Measurements from ENCODE around the gene AACS. TPM values are rescaled to one million over a fixed set of nuclear protein-coding genes. Genes with fewer than 3 reads are reported as not detected.
"Not testable (repeated sequence)": the region's sequence is repeated elsewhere in the genome, so short reads cannot be mapped to it uniquely, and the experiment has no call there.

The AACS gene
- 3.8 TPM for total RNA-seq

GRCh38 chr12:125065021-125065918 lies at the start of gene AACS:
Gene AACS, plus strand, starts transcription at chr12:125065435. Its CDS starts 150 bp downstream, at chr12:125065585.
- no peaks in the 10 kb centered on the region for H3K27me3 ChIP-seq (ENCODE audit: insufficient read depth, low read length)
- H3K9me3 ChIP-seq (ENCODE audit: low read depth, low read length) = no peaks in the 10 kb centered on the region
- H3K4me3 ChIP-seq (ENCODE audit: low read length) = peak within 1 kb of the TSS; percentile 55
- H3K4me1 ChIP-seq (ENCODE audit: insufficient read depth, low read length) = peaks cover 15% of the 10 kb centered on the region

- Histone ChIP-seq H3K27me3 (ENCODE audit: insufficient read depth, low read length) (no peaks in the 10 kb centered on the region), H3K4me3 (ENCODE audit: low read length) (no peak overlapping the region), H3K4me1 (ENCODE audit: insufficient read depth, low read length) (no peaks in the 10 kb centered on the region), H3K9me3 (ENCODE audit: low read depth, low read length) (no peaks in the 10 kb centered on the region)
These were observed 49.4 kb upstream of the AACS start for GRCh38 chr12:125015680-125016310.

GRCh38 chr12:125017801-125018200 lies 47.4 kb upstream of the AACS start:
- Histone ChIP-seq H3K4me1 (ENCODE audit: insufficient read depth, low read length) (no peaks in the 10 kb centered on the region), H3K9me3 (ENCODE audit: low read depth, low read length) (no peaks in the 10 kb centered on the region), H3K4me3 (ENCODE audit: low read length) (no peak overlapping the region), H3K27me3 (ENCODE audit: insufficient read depth, low read length) (no peaks in the 10 kb centered on the region)

- Histone ChIP-seq H3K9me3 (ENCODE audit: low read depth, low read length) (no peaks in the 10 kb centered on the region), H3K27me3 (ENCODE audit: insufficient read depth, low read length) (no peaks in the 10 kb centered on the region), H3K4me1 (ENCODE audit: insufficient read depth, low read length) (no peaks in the 10 kb centered on the region), H3K4me3 (ENCODE audit: low read length) (no peak overlapping the region)
These were observed 46.9 kb upstream of the AACS start for GRCh38 chr12:125018356-125018755.

- H3K27me3 ChIP-seq (ENCODE audit: insufficient read depth, low read length) = no peaks in the 10 kb centered on the region
- H3K9me3 ChIP-seq (ENCODE audit: low read depth, low read length) = no peaks in the 10 kb centered on the region
- H3K4me1 ChIP-seq (ENCODE audit: insufficient read depth, low read length) = no peaks in the 10 kb centered on the region
- no peak overlapping the region for H3K4me3 ChIP-seq (ENCODE audit: low read length)
These were observed 44.1 kb upstream of the AACS start for GRCh38 chr12:125021096-125021495.

GRCh38 chr12:125021771-125022170 lies 43.5 kb upstream of the AACS start:
- Histone ChIP-seq H3K4me1 (ENCODE audit: insufficient read depth, low read length) (no peaks in the 10 kb centered on the region), H3K4me3 (ENCODE audit: low read length) (no peak overlapping the region), H3K9me3 (ENCODE audit: low read depth, low read length) (no peaks in the 10 kb centered on the region), H3K27me3 (ENCODE audit: insufficient read depth, low read length) (no peaks in the 10 kb centered on the region)

- H3K4me3 ChIP-seq (ENCODE audit: low read length) = no peak overlapping the region
These were observed 42.2 kb upstream of the AACS start for GRCh38 chr12:125023065-125023464.

GRCh38 chr12:125024949-125025563 lies 40.2 kb upstream of the AACS start:
- Histone ChIP-seq H3K4me3 (ENCODE audit: low read length) (no peak overlapping the region), H3K27me3 (ENCODE audit: insufficient read depth, low read length) (no peaks in the 10 kb centered on the region), H3K4me1 (ENCODE audit: insufficient read depth, low read length) (no peaks in the 10 kb centered on the region), H3K9me3 (ENCODE audit: low read depth, low read length) (no peaks in the 10 kb centered on the region)

More at GRCh38 chr12:125023065-125023464, 42.2 kb upstream of the AACS start:
- Histone ChIP-seq H3K4me1 (ENCODE audit: insufficient read depth, low read length) (no peaks in the 10 kb centered on the region), H3K9me3 (ENCODE audit: low read depth, low read length) (no peaks in the 10 kb centered on the region), H3K27me3 (ENCODE audit: insufficient read depth, low read length) (no peaks in the 10 kb centered on the region)

GRCh38 chr12:125025606-125026235 lies 39.5 kb upstream of the AACS start:
- Histone ChIP-seq H3K9me3 (ENCODE audit: low read depth, low read length) (no peaks in the 10 kb centered on the region), H3K27me3 (ENCODE audit: insufficient read depth, low read length) (no peaks in the 10 kb centered on the region), H3K4me3 (ENCODE audit: low read length) (no peak overlapping the region), H3K4me1 (ENCODE audit: insufficient read depth, low read length) (no peaks in the 10 kb centered on the region)

GRCh38 chr12:125028106-125028505 lies 37.1 kb upstream of the AACS start:
- no peaks in the 10 kb centered on the region for H3K27me3 ChIP-seq (ENCODE audit: insufficient read depth, low read length)
- no peaks in the 10 kb centered on the region for H3K4me1 ChIP-seq (ENCODE audit: insufficient read depth, low read length)
- no peak overlapping the region for H3K4me3 ChIP-seq (ENCODE audit: low read length)

GRCh38 chr12:125029761-125030358 lies 35.4 kb upstream of the AACS start:
- Histone ChIP-seq H3K9me3 (ENCODE audit: low read depth, low read length) (no peaks in the 10 kb centered on the region), H3K4me3 (ENCODE audit: low read length) (no peak overlapping the region), H3K27me3 (ENCODE audit: insufficient read depth, low read length) (no peaks in the 10 kb centered on the region), H3K4me1 (ENCODE audit: insufficient read depth, low read length) (no peaks in the 10 kb centered on the region)

More at GRCh38 chr12:125028106-125028505, 37.1 kb upstream of the AACS start:
- no peaks in the 10 kb centered on the region for H3K9me3 ChIP-seq (ENCODE audit: low read depth, low read length)

GRCh38 chr12:125031471-125031870 lies 33.8 kb upstream of the AACS start:
- H3K4me1 ChIP-seq (ENCODE audit: insufficient read depth, low read length); H3K4me3 ChIP-seq (ENCODE audit: low read length); H3K9me3 ChIP-seq (ENCODE audit: low read depth, low read length); H3K27me3 ChIP-seq (ENCODE audit: insufficient read depth, low read length): not testable (repeated sequence)

GRCh38 chr12:125032466-125033152 lies 32.6 kb upstream of the AACS start:
- no peaks in the 10 kb centered on the region for H3K27me3 ChIP-seq (ENCODE audit: insufficient read depth, low read length)
- H3K9me3 ChIP-seq (ENCODE audit: low read depth, low read length) = no peaks in the 10 kb centered on the region
- no peaks in the 10 kb centered on the region for H3K4me1 ChIP-seq (ENCODE audit: insufficient read depth, low read length)
- H3K4me3 ChIP-seq (ENCODE audit: low read length) = no peak overlapping the region

- Histone ChIP-seq H3K9me3 (ENCODE audit: low read depth, low read length) (no peaks in the 10 kb centered on the region), H3K4me3 (ENCODE audit: low read length) (no peak overlapping the region), H3K4me1 (ENCODE audit: insufficient read depth, low read length) (no peaks in the 10 kb centered on the region), H3K27me3 (ENCODE audit: insufficient read depth, low read length) (no peaks in the 10 kb centered on the region)
These were observed 31.9 kb upstream of the AACS start for GRCh38 chr12:125033288-125033687.
